ENCODE results near the gene METTL16.

METTL16 gene

GRCh38 chr17:2393954-2394749 is 117.5 kb downstream of the METTL16 start:
- no peak for DNase-seq

- DNase-seq: no peak
These were observed 118.3 kb downstream of the METTL16 start for GRCh38 chr17:2393174-2393953.

- no peak for DNase-seq
These were observed 119.2 kb downstream of the METTL16 start for GRCh38 chr17:2392252-2393173.

GRCh38 chr17:2391597-2392251 is 120.0 kb downstream of the METTL16 start:
- no peak for DNase-seq

GRCh38 chr17:2390199-2390836 is 121.4 kb downstream of the METTL16 start:
- no peak for DNase-seq

- no peak for DNase-seq
These were observed 123.0 kb downstream of the METTL16 start for GRCh38 chr17:2388683-2389055.

GRCh38 chr17:2388020-2388682 is 123.5 kb downstream of the METTL16 start:
- peak; percentile 69 for DNase-seq

- DNase-seq: no peak
These were observed 124.3 kb downstream of the METTL16 start for GRCh38 chr17:2387086-2388019.

GRCh38 chr17:2386400-2387085 is 125.1 kb downstream of the METTL16 start:
- DNase-seq: no peak

- DNase-seq: no peak
These were observed 126.2 kb downstream of the METTL16 start for GRCh38 chr17:2385240-2386210.

GRCh38 chr17:2384439-2385127 is 127.1 kb downstream of the METTL16 start:
- DNase-seq: no peak

GRCh38 chr17:2383628-2384167 is 128.0 kb downstream of the METTL16 start:
- no peak for DNase-seq

- DNase-seq: no peak
These were observed 130.6 kb downstream of the METTL16 start for GRCh38 chr17:2380950-2381649.

GRCh38 chr17:2380226-2380922 is 131.3 kb downstream of the METTL16 start:
- no peak for DNase-seq

- no peak for DNase-seq
These were observed 132.0 kb downstream of the METTL16 start for GRCh38 chr17:2379489-2380225.

Measured in NCI-H187 treated with DMSO at 0.1 percent for 48 hours (cell line).